Activated T-helper 1 cell treated with Interleukin-2 at 50 U/mL for 16 hours (primary cell): ENCODE measurements around the gene BCR.
"Not testable (repeated sequence)": the region's sequence is repeated elsewhere in the genome, so short reads cannot be mapped to it uniquely, and the experiment has no call there.

Source experiments
- DNase-seq: peaks from one replicate; pipeline ENCODE4 v3.0.0-alpha.2; 2020; ENCODE audit warnings: low read depth

The BCR gene

GRCh38 chr22:23180301-23180892 is at the start of gene BCR:
TSS of gene BCR (plus strand) at chr22:23180509. CDS start at chr22:23180961, 452 bp downstream.
- DNase-seq: peak; percentile 50

DNA sequence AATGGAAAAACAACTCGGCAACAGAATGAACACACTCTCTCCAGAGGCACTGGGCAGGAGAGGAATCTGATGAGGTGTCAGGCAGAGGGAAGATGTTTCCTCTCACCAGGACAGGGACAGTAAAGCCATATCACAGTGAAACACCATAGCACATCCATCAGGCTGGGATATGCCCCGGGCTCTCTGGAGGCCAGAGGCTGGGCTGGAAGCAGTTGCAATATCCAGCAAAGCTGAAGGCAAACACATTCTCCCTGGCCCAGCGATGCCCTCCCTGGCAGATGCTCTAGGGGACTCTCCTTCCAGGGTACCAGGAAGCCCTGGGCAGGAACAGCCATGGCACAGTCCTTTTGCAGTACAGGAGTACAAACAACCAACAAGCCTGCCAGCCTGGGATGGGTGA is 49.6 kb upstream of the BCR start:
- no peak for DNase-seq

GRCh38 chr22:23131931-23132330 is 48.4 kb upstream of the BCR start:
- DNase-seq: no peak

- DNase-seq: no peak
These were observed 47.8 kb upstream of the BCR start for GRCh38 chr22:23132376-23133091.

DNA sequence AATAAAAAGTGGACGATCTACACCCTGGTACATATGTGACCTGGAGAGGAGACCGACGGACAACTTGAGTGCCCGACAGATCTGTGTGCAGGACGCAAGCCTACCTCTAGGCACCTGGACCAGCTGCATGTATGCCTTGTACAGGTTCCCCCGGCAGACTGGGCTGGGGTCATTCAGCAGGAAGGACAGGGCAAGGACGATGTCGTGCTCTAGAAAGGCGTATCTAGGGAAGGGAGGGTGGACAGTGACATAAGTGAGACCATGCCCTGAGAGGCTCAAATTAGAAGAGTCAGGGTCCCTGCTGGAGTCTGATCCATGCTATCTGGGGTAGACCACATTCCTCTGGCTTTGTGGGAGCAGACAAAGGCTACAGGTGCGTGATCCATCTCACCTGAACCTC is 46.4 kb upstream of the BCR start:
- DNase-seq: no peak

GRCh38 chr22:23136991-23137390 is 43.3 kb upstream of the BCR start:
- not testable (repeated sequence) for DNase-seq

- no peak for DNase-seq
These were observed 42.8 kb upstream of the BCR start for GRCh38 chr22:23137468-23137867.

DNA sequence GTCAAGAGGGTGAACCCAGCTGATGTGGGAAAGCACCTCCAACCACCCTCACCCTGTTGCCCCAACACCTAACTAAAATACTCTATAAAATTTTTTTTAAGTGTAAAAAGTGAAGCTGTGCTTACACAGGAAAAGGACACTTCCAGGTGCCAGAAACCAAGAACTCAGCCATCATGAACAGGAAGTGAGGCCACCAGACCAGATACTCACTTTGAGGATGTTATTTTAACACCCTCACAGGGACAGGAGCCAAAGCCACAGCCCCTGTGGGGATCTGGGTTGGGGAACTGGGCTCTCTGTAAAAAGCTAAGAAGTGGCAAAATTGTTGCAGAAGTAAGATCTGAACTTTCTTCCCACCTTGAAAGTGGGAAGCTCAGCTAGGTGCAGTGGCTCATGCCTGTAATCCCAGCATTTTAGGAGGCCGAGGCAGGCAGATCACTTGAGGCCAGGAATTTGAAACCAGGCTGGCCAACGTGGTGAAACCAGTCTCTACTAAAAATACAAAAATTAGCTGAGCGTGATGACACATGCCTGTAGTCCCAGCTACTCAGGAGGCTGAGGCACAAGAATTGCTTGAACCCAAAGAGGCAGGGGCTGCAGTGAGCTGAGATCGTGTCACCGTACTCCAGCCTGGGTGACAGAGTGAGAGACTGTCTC is 42.3 kb upstream of the BCR start:
- peak; percentile 28 for DNase-seq

DNA sequence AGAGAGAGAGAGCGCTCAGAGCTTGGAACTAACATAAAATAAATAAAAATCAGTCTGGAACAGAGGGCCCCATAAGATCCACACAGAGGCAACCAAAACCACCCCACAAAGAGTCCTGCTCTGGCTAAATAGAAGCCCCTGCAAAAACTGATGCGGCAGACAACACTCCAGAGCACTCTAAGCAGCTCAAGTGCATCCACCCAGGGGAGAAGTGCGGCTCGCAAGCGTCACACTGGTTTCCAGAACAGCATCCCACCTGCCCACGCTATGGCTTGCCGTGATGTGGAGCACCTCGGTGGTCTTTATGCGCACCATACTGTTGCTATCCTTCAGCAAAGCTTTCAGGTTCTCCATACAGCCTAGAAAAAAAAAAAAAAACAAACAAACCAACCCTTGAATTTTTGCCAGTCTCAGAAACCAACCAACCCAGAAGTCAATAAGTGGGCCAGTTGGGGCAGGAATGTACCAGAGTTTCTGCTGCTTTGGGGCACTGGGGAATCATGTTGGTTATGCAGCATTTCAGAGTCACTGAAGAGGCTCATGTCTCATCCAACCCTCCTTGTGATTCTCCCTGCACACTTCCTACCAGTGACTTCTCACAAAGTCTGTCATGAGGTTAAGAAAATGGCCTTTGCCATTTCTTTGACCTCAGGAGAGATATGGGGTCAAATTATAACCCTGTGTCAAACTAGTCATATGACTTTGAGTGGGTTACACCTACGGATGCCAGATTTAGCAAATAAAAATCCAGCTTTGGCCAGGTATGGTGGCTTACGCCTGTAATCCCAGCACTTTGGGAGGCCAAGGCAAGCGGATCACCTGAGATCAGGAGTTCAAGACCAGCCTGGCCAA is 41.5 kb upstream of the BCR start:
- DNase-seq: no peak

GRCh38 chr22:23140385-23140784 is 39.9 kb upstream of the BCR start:
- DNase-seq: no peak

DNA sequence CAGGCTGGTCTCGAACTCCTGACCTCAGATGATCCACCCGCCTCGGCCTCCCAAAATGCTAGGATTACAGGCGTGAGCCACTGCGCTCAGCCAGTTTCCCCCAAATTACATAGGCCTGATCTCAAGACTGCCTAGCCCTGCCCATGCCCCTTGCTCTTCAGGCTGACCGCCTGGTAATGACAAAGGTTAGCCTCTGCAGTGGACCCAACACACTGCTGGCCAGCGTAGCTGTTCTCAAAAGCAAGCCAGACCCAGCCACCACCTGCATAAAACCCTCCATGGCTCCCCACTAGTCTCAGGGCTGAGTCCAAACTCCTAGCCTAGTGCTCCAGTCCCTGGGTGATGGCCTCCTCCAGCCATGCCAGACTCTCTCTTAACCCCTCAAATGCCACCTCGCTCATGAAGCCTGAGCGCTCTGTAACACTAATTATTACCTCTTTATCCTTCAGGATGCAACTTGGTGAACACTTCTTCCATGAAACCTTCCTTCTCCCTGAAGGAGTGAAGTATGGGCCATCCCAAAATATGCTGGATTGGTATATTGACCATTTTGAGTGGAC is 37.7 kb upstream of the BCR start:
- no peak for DNase-seq

DNA sequence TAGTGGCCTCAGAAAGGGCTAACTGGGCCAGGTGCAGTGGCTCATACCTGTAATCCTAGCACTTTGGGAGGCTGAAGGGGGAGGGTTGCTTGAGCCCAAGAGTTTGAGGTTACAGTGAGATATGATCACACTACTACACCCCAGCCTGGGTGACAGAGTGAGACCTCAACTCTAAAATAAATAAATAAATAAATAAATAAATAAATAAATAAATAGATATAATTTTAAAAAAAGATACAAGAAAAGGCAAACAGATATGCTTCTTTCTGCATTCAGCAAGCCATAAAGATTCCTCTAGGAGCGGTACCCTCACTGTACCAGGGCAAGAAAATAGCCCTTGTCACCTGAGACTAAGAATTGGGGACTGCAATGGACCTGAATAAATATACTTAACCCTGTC is 37.2 kb upstream of the BCR start:
- DNase-seq: no peak

DNA sequence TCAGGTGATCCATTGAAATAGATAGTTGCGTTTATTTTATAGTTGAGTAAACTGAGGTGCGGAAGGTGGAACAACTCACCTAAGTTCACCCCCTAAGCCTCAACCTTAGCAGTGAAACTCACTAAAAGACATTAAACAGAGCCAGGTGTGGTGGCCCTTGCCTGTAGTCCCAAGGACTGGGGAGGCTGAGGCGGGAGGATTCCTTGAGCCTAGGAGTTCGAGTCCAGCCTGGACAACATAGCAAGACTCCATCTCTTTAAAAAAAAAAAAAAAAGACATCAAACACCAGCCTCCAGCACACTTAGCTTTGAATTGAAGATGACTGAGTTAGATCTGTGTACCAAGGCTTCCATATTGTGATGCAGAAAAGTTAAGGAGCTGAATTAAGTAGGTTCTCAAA is 35.9 kb upstream of the BCR start:
- DNase-seq: no peak

DNA sequence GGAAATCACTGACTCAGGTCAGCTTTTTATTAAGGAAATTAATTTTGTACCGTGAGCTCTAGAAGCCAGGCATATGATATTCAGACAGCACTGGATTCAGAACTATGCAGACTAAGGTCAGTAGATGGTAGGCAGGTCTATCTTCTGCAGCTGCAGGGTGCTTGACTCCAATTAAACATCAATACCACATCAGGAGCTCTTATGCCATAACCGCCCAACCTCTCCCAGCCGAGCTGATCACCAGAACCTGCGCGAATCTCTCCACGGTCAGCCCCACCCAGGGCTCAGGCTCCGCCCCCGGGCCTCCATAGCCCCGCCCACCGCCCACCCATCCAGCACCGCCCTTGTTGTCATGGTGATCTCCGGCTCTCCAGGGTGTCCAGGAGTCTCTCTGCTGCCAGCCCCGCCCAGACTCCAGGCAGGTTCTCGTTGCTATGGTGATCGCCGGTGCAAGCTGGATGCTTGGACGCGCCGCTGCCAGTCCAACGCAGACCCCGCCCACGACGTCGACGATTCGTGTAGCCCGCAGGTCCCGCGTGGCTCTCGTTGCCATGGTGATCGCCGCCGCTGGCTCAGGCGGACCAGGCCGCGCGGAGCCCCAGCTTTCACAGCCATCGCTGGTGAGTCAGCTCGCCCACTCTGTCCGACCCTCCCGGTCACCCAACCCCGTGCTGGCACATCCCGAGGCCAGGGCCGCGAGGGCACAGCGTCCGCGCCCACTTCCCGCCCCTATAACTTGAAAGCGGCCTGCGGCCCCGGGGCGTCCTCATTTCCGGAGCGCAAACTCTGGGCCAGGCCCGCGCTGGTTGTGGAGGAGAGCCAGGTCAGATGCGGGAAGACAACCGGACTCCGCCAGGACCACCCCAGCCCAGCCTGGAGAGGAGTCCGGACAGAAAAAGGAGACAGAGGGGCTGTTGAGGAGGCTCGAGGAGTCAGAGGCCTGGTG is 35.1 kb upstream of the BCR start, which contains the start of gene RAB36:
Gene RAB36 (plus strand): TSS at position 546 of the 946 bp plus-strand sequence. CDS start 1,140 bp downstream, outside the sequence.
- peak; percentile 80 for DNase-seq

DNA sequence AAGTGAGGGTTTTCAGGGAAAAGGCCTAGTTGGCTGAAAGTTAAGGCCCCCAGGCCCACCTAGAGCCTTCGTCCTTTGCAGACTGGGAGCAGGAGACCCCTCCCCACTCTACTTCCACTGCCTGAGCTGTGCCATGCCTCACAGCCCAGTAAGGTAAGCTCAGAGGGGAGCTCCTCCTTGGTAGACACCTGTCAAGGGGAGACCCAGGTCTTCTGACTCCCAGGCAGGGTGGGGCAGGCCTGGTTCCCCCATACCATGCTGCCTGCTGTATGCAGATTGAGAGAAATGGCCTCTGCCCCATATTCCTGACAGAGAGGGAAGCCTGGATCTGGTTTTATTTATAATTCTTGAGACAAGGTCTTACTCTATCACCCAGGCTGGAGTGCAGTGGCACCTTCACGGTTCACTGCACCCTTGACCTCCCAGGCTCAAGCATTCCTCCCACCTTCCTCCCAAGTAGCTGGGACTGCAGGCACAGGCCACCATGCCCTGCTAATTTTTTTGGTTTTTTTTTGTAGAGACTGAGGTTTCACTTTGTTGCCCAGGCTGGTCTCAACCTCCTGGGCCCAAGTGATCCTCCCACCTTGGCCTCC is 34.3 kb upstream of the BCR start:
- DNase-seq: no peak

- DNase-seq: no peak
These were observed 33.7 kb upstream of the BCR start for GRCh38 chr22:23146478-23147205.

GRCh38 chr22:23147617-23148387 is 32.5 kb upstream of the BCR start:
- DNase-seq: no peak

- DNase-seq: no peak
These were observed 30.5 kb upstream of the BCR start for GRCh38 chr22:23149743-23150238.

GRCh38 chr22:23150762-23151161 is 29.5 kb upstream of the BCR start:
- DNase-seq: no peak
